OCI-M2 (cell line): ENCODE data around the gene TARBP1.

Experiments
- DNase-seq: peaks from one replicate; lab custom pipeline; 2025; ENCODE audit not compliant: unreplicated experiment; lab: John Stamatoyannopoulos, UW

Gene TARBP1

GRCh38 chr1:234355782-234356510, 123.0 kb downstream of the TARBP1 start:
- no peak for DNase-seq

GRCh38 chr1:234348964-234349363, 130.0 kb downstream of the TARBP1 start:
- DNase-seq: no peak

GRCh38 chr1:234345237-234345636, 133.7 kb downstream of the TARBP1 start:
- no peak for DNase-seq

GRCh38 chr1:234342774-234343173, 136.2 kb downstream of the TARBP1 start:
- DNase-seq: no peak
